GM11168 (cell line): ENCODE results near the gene SNX24.
"Not testable (repeated sequence)": the region's sequence is repeated elsewhere in the genome, so short reads cannot be mapped to it uniquely, and the experiment has no call there.

ENCODE experiments used
- in situ Hi-C: fragments of 300-500 bp; cut with MboI; formaldehyde crosslinking; loops from one replicate; pipeline ENCODE4 v1.12.0; 2022; ENCODE audit warnings: low sequenced_read_pairs; ENCODE audit not compliant: unreplicated experiment

SNX24 gene

GRCh38 chr5:122845229-122846050 lies at the start of gene SNX24:
Gene SNX24, plus strand, starts transcription at chr5:122845613. Its CDS starts 21 bp downstream, at chr5:122845634.
- in situ Hi-C loops: no loop called here

DNA sequence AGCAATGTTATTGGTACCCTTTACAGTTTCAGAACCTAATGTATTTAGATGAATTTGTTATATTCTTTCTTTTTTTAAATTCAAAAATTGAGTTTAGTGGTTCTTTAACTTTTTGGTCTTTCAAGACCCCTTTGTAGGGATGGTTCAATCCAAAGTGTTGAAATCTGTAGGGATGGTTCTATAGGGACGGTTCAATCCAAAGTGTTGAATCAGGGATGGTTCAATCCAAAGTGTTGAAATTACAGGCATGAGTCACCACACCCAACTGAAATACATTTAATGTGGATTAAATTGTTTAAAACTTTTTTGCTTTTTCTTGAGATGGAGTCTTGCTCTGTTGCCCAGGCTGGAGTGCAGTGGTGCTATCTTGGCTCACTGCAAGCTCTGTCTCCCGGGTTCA lies 39.9 kb upstream of the SNX24 start:
- in situ Hi-C loops: no loop called here

GRCh38 chr5:122810405-122810804 lies 35.0 kb upstream of the SNX24 start:
- in situ Hi-C loops: no loop called here

DNA sequence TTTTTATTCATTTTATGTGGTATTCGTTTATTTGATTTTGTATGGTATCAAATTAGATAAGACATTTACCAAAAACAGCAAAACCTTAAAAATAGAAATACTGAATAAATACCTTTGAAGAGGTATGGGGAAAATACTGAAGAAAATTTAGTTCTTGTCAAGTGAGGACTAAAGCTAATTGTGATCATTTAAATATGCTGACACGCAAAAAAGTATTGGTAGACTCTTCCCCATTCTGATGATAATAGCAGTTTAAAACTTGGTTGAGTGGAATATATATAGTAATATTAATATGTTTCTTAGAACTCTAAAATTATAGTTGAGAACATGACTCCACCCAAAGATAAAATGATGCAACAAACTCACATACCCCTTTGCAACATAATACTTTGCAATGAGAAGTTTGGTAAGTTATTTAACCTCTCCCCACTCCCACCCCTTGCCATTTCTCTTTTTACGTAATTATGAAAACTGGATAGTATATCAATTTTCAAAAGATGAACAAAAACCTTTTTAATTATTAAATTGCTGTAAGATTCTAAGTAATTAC lies 30.1 kb upstream of the SNX24 start:
- in situ Hi-C loops: no loop called here

- in situ Hi-C loops: no loop called here
Measured at GRCh38 chr5:122816756-122817155, 28.7 kb upstream of the SNX24 start.

DNA sequence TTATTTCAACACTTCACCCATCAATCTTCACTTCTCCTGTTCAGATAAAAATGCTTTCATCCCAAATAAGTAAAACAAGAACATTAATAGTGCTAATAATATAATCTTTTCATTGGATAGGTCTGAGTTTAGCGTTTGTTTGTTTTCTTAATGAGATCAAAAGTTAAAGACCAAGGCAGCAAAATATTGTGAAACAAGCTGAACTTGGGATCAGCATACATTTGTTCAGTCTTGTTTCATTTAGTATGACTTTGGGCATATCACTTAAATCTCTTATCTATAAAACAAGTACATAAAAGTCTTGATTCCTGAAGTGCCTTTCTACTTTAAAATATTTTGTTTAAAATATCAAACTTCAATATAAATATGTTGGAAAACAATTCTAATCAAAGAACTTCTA lies 13.4 kb upstream of the SNX24 start:
- in situ Hi-C loops: no loop called here

DNA sequence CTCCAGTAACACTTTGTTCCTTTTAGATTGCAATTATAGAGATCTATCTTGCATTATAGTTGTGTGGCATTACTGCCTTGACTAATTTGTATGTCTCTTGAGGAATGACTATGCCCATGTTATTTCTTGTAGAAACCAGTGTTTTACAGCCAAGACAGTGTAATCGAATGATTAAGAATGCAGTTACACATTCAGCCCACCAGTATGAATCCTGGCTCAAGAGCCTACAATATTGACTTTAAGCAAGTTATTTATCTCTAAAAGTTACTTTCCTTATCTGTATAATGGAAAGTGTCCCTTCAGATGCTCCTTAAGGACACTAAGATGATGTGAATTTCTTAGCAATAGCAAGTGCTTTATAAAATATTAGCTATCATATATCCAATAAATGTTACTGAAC lies 9.7 kb upstream of the SNX24 start:
- in situ Hi-C loops: no loop called here

GRCh38 chr5:122836947-122837346 lies 8.5 kb upstream of the SNX24 start:
- in situ Hi-C loops: no loop called here

- in situ Hi-C loops: no loop called here
Measured at GRCh38 chr5:122839731-122840130, 5.7 kb upstream of the SNX24 start.

DNA sequence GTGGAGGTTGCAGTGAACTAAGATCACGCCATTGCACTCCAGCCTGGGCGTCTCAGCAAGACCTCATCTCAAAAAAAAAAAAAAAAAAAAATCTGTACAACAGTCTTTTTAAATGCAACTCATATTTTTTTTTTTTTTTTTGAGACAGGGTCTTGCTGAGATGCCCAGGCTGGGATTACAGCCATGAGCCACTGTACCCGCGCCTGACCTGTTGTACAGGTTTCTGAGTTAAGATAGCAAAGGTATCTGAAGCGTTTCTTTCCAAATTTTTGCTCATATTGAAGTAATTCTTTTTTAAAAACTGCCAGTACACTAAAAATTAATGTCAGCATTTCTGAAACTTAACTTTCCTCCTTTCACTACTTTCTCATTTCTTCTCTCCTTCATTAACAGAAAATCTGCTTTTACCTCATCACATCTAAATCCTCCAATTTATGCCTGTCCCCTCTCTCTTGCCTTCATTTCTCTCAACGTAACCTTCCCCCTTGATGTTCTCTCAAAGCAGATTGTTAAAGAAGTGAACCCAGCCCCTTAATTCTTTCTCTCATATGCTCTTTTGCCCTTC lies 3.3 kb upstream of the SNX24 start:
- in situ Hi-C loops: no loop called here

- in situ Hi-C loops: no loop called here
Measured at GRCh38 chr5:122844136-122844909, 1.1 kb upstream of the SNX24 start.

GRCh38 chr5:122844910-122845228 lies 544 bp upstream of the SNX24 start:
- in situ Hi-C loops: no loop called here

GRCh38 chr5:122846051-122846550 lies 688 bp downstream of the SNX24 start:
- in situ Hi-C loops: no loop called here

DNA sequence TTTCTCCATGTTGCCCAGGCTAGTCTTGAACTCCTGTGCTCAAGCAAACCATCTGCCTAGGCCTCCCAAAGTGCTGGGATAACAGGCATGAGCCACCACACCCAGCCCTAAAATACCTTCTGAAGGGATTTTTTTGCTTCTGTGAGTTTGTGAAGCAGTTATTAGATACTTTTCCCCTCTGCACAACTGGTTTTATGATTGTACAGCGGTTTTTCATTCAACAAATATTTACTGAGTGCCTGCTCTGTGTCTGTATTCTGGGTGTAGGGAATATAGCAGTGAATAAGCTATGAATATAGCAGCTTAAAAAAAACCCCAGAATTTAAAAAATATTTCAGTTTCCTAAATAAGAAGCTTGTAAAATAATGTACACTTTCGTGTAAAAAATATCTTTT lies 2.3 kb downstream of the SNX24 start:
- in situ Hi-C loops: no loop called here

DNA sequence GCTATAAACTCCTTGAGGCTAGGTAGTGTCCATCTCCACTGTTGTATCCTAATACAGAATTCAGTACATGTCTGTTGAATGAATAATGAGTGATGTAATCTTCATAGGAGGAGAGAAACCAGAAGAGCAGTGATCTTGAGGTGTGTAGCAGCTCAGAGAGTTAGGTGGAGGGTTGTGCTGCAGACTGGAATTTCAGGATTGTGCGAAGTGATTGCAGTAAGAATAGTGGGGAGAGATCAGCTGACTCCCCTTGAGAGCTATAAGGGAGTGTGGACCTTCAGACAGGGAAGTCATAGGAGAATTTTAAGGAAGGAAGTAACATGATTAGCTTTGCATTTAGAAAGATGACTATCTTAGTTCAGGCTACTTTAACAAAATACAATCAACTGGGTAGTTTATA lies 4.4 kb downstream of the SNX24 start:
- in situ Hi-C loops: no loop called here

- in situ Hi-C loops: not testable (repeated sequence)
Measured at GRCh38 chr5:122857538-122857937, 12.1 kb downstream of the SNX24 start.

DNA sequence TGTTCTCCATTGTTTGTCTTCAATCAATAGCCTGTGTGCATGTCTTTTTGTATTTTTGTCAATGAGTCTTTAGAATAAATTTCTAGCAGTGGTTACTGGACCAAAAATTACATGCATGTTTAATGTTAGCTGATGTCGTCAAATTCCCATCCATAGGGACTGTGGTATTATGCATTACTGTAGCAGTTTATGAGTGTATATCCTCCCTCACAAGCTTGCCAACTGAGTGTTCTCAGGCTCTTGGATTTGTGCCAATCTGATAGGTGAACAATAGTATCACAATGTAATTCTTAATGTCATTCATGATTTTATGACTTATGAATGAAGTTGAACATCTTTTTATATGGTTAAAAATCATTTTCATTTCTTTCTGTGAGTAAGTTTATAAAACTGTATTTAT lies 13.0 kb downstream of the SNX24 start:
- in situ Hi-C loops: no loop called here

- in situ Hi-C loops: no loop called here
Measured at GRCh38 chr5:122863240-122863639, 17.8 kb downstream of the SNX24 start.

GRCh38 chr5:122863721-122864120 lies 18.3 kb downstream of the SNX24 start:
- in situ Hi-C loops: no loop called here

GRCh38 chr5:122864400-122864799 lies 19.0 kb downstream of the SNX24 start:
- in situ Hi-C loops: no loop called here

- in situ Hi-C loops: no loop called here
Measured at GRCh38 chr5:122864842-122865241, 19.4 kb downstream of the SNX24 start.
